H1 (cell line): ENCODE data around the gene CAMKK2. TPM values are rescaled to one million over a fixed set of nuclear protein-coding genes. Genes with fewer than 3 reads are reported as not detected.

ENCODE experiments used
- CTCF ChIA-PET: fragments of 300-600 bp; sonication (Branson Sonifier 250); formaldehyde crosslinking; loops from one replicate; lab custom pipeline; 2021; ENCODE audit not compliant: partially characterized antibody; lab: Charles Lee
- POLR2A ChIA-PET: fragments of 300-600 bp; sonication (Branson Sonifier 250); formaldehyde crosslinking; loops from one replicate; lab custom pipeline; 2021; ENCODE audit warnings: inconsistent platforms; ENCODE audit not compliant: partially characterized antibody; lab: Charles Lee
- DNase-seq, 2 experiments: peaks; one replicate each; pipeline versions ENCODE4 v3.0.0 to v3.0.0-alpha.2; 2010 to 2022; ENCODE audit warnings: low spot score in 2 of 2, low read depth in 1 of 2, mixed read lengths in 1 of 2
- FAIRE-seq: peaks from 2 replicates; lab custom pipeline; 2011; peaks lifted over from hg19 to GRCh38; lab: Jason Lieb, UNC
- H2AFZ ChIP-seq: 2 replicates; pipeline ENCODE4 v1.8.1; 2012; ENCODE audit warnings: low read length, inconsistent platforms
- H2AK5ac ChIP-seq: 2 replicates; pipeline ENCODE4 v1.6.1; 2013; ENCODE audit warnings: low read depth, low read length
- H2BK120ac ChIP-seq: replicated peaks from 2 replicates; pipeline ENCODE3; 2013; ENCODE audit warnings: low read depth, low read length, inconsistent platforms
- H2BK12ac ChIP-seq: 2 replicates; pipeline ENCODE4 v1.6.1; 2013; ENCODE audit warnings: low read depth, low read length
- H2BK15ac ChIP-seq: 2 replicates; pipeline ENCODE4 v1.6.1; 2013; ENCODE audit warnings: low read length
- H2BK20ac ChIP-seq: 2 replicates; pipeline ENCODE4 v1.6.1; 2013; ENCODE audit warnings: low read length
- H2BK5ac ChIP-seq: 2 replicates; pipeline ENCODE4 v1.6.1; 2013; ENCODE audit warnings: low read depth, low read length
- H3K14ac ChIP-seq: 2 replicates; pipeline ENCODE4 v1.6.1; 2013; ENCODE audit warnings: inconsistent platforms; ENCODE audit not compliant: insufficient read length
- H3K18ac ChIP-seq: 2 replicates; pipeline ENCODE4 v1.6.1; 2013; ENCODE audit warnings: low read length; ENCODE audit errors: extremely low read depth
- H3K23ac ChIP-seq: 2 replicates; pipeline ENCODE4 v1.6.1; 2013; ENCODE audit warnings: inconsistent platforms; ENCODE audit not compliant: insufficient read length
- H3K23me2 ChIP-seq: 2 replicates; pipeline ENCODE4 v1.6.1; 2013; ENCODE audit warnings: low read depth, low read length
- H3K27ac ChIP-seq: 2 replicates; pipeline ENCODE4 v1.6.1; 2011; ENCODE audit warnings: low read depth, low read length, inconsistent platforms
- H3K27me3 ChIP-seq, 4 experiments: replicated peaks in 1 of 4; 1 replicate in 1 of 4; 2 replicates in 3 of 4; pipeline versions ENCODE4 v1.6.1 to v1.8.1; 2011 to 2013; ENCODE audit warnings: low read length in 3 of 4, mild to moderate bottlenecking in 3 of 4, inconsistent platforms in 2 of 4, mixed read lengths in 2 of 4, moderate library complexity in 1 of 4; ENCODE audit not compliant: control insufficient read depth in 3 of 4, insufficient read depth in 3 of 4; ENCODE audit errors: extremely low read depth in 1 of 4
- H3K36me3 ChIP-seq, 4 experiments: 2 replicates each; pipeline versions ENCODE4 v1.6.1 to v1.8.1; 2011 to 2013; ENCODE audit warnings: mild to moderate bottlenecking in 4 of 4, low read length in 3 of 4, moderate library complexity in 2 of 4, control low read depth in 1 of 4, inconsistent platforms in 1 of 4; ENCODE audit not compliant: insufficient read depth in 4 of 4, control insufficient read depth in 2 of 4
- H3K4ac ChIP-seq: replicated peaks from 2 replicates; pipeline ENCODE3; 2013; ENCODE audit warnings: low read length, low read depth, mixed read lengths, inconsistent platforms; ENCODE audit not compliant: insufficient read length
- H3K4me1 ChIP-seq, 4 experiments: replicated peaks in 1 of 4; 1 replicate in 1 of 4; 2 replicates in 3 of 4; pipeline versions ENCODE4 v1.6.1 to v1.8.1; 2011 to 2013; ENCODE audit warnings: low read length in 3 of 4, inconsistent platforms in 2 of 4, mixed read lengths in 1 of 4; ENCODE audit not compliant: insufficient read depth in 4 of 4, control insufficient read depth in 3 of 4
- H3K4me2 ChIP-seq, 2 experiments: 2 replicates each; pipeline versions ENCODE4 v1.6.1 to v1.8.1; 2011 to 2013; ENCODE audit warnings: low read depth in 2 of 2, low read length in 2 of 2, control low read depth in 1 of 2, inconsistent platforms in 1 of 2, mild to moderate bottlenecking in 1 of 2; ENCODE audit not compliant: insufficient read depth in 1 of 2
- H3K4me3 ChIP-seq, 4 experiments: fragments of 200-600, 300-600 bp in 1 of 4; sonication (generic), shearing (Covaris generic), sonication (Bioruptor Twin) in 1 of 4; 2 replicates each; pipeline versions ENCODE4 v1.5.1 to v1.8.1; 2011 to 2016; ENCODE audit warnings: low read length in 4 of 4, low read depth in 3 of 4, control low read depth in 2 of 4, inconsistent platforms in 2 of 4, mild to moderate bottlenecking in 2 of 4, mixed read lengths in 1 of 4, moderate library complexity in 1 of 4; ENCODE audit not compliant: insufficient read depth in 2 of 4; ENCODE audit errors: extremely low read depth in 1 of 4
- H3K56ac ChIP-seq: replicated peaks from 2 replicates; pipeline ENCODE3; 2013; ENCODE audit warnings: low read depth, mild to moderate bottlenecking, mixed read lengths, low read length, inconsistent platforms; ENCODE audit not compliant: insufficient read length
- H3K79me1 ChIP-seq: 2 replicates; pipeline ENCODE4 v1.6.1; 2013; ENCODE audit warnings: low read depth, low read length, control low read depth
- H3K79me2 ChIP-seq, 2 experiments: 2 replicates each; pipeline versions ENCODE4 v1.6.1 to v1.8.1; 2012 to 2013; ENCODE audit warnings: low read length in 2 of 2, mild to moderate bottlenecking in 2 of 2, inconsistent platforms in 1 of 2; ENCODE audit not compliant: insufficient read depth in 2 of 2, control insufficient read depth in 1 of 2
- H3K9ac ChIP-seq, 4 experiments: replicated peaks in 1 of 4; 1 replicate in 1 of 4; 2 replicates in 3 of 4; pipeline versions ENCODE4 v1.6.1 to v1.8.1; 2011 to 2013; ENCODE audit warnings: low read depth in 3 of 4, low read length in 3 of 4, control low read depth in 2 of 4, mild to moderate bottlenecking in 2 of 4, moderate library complexity in 2 of 4, inconsistent platforms in 1 of 4; ENCODE audit errors: extremely low read depth in 1 of 4
- H3K9me3 ChIP-seq, 2 experiments: 2 replicates each; pipeline versions ENCODE4 v1.6.1 to v1.8.1; 2012 to 2013; ENCODE audit warnings: mild to moderate bottlenecking in 2 of 2, moderate library complexity in 2 of 2, control low read depth in 1 of 2, inconsistent platforms in 1 of 2, low read depth in 1 of 2, low read length in 1 of 2, mixed read lengths in 1 of 2; ENCODE audit not compliant: insufficient read depth in 2 of 2
- H4K20me1 ChIP-seq, 2 experiments: replicated peaks in 1 of 2; 2 replicates each; pipeline versions ENCODE3 to v1.8.1; 2011 to 2013; ENCODE audit warnings: inconsistent platforms in 2 of 2, low read length in 2 of 2, mild to moderate bottlenecking in 1 of 2; ENCODE audit not compliant: insufficient read depth in 2 of 2, control insufficient read depth in 1 of 2
- H4K5ac ChIP-seq: 2 replicates; pipeline ENCODE4 v1.6.1; 2013; ENCODE audit warnings: low read length, low read depth, mixed read lengths, inconsistent platforms; ENCODE audit not compliant: insufficient read length
- H4K8ac ChIP-seq: 2 replicates; pipeline ENCODE4 v1.8.0; 2013; ENCODE audit warnings: mild to moderate bottlenecking, moderate library complexity, low read length, inconsistent platforms; ENCODE audit not compliant: insufficient read depth; ENCODE audit errors: extremely low read depth
- H4K91ac ChIP-seq: replicated peaks from 2 replicates; pipeline ENCODE3; 2013; ENCODE audit warnings: low read length, mixed read lengths, inconsistent platforms; ENCODE audit not compliant: insufficient read length
- EZH2 ChIP-seq: fragments of 200-600 bp; sonication (generic); IDR thresholded peaks from 2 replicates; pipeline ENCODE4 v1.7.1; 2012; ENCODE audit warnings: low read depth, mild to moderate bottlenecking, moderate library complexity, low read length, inconsistent platforms; ENCODE audit not compliant: severe bottlenecking
- GABPA ChIP-seq: IDR thresholded peaks from 2 replicates; pipeline ENCODE4 v1.6.1; 2011; ENCODE audit warnings: mild to moderate bottlenecking, low read length, moderate library complexity, borderline replicate concordance; ENCODE audit not compliant: insufficient read depth
- KDM5A ChIP-seq: fragments of 200-600 bp; IDR thresholded peaks from 2 replicates; pipeline ENCODE4 v1.7.1; 2012; ENCODE audit warnings: mild to moderate bottlenecking, low read length, inconsistent platforms, mixed read lengths
- PHF8 ChIP-seq: fragments of 200-600 bp; sonication (generic); conservative IDR thresholded peaks from 2 replicates; pipeline ENCODE4 v1.7.1; 2012; ENCODE audit warnings: low read depth, mild to moderate bottlenecking, inconsistent platforms, low read length, moderate library complexity
- POLR2AphosphoS5 ChIP-seq: IDR thresholded peaks from 2 replicates; pipeline ENCODE4 v1.6.1; 2011; ENCODE audit warnings: low read depth, low read length
- RBBP5 ChIP-seq: IDR thresholded peaks from 2 replicates; pipeline ENCODE4 v1.7.1; 2012; ENCODE audit warnings: low read depth, mild to moderate bottlenecking, inconsistent platforms, low read length, moderate library complexity, borderline replicate concordance
- SP1 ChIP-seq: IDR thresholded peaks from 2 replicates; pipeline ENCODE4 v1.6.1; 2011; ENCODE audit warnings: low read depth, low read length
- TAF7 ChIP-seq: optimal IDR thresholded peaks from 2 replicates; pipeline ENCODE3; 2011; ENCODE audit warnings: low read depth, mild to moderate bottlenecking, inconsistent platforms, low read length, moderate library complexity, borderline replicate concordance
- WGBS, 2 experiments: shearing (Covaris generic) in 1 of 2; methylation state at CpG; one replicate each; pipeline versions ENCODE4 v1.1.6 to v1.1.7; 2013 to 2015; ENCODE audit warnings: low lambda C conversion rate in 2 of 2, mixed read lengths in 2 of 2, inconsistent platforms in 1 of 2, low coverage in 1 of 2, missing lambda C conversion rate in 1 of 2; ENCODE audit not compliant: insufficient replicate concordance in 2 of 2, insufficient coverage in 1 of 2, insufficient read length in 1 of 2; ENCODE audit errors: extremely low coverage in 1 of 2, missing lambda C conversion rate in 1 of 2; 5-methylcytosine and 5-hydroxymethylcytosine counted together
- polyA plus RNA-seq, 7 experiments: library from polyadenylated mRNA; depleted of rRNA in 3 of 7; stranded (reverse) in 5 of 7; unstranded in 2 of 7; fragments of >200 nt in 5 of 7; fragments of 200-250 nt in 2 of 7; gene quantifications; 1 replicate in 5 of 7; 2 replicates in 1 of 7; 4 replicates in 1 of 7; pipeline versions ENCODE4 v1.2.1 to v1.2.3, GENCODE V29; 2011 to 2013; ENCODE audit warnings: missing spikeins in 2 of 7, mixed read lengths in 2 of 7
- total RNA-seq: library from RNA; stranded (reverse); fragmentation: NEBNext Ultra II Directional; extraction: Animal tissue kit (Norgen Biotek cat#: 25700); gene quantifications from 2 replicates; pipeline ENCODE4 v1.2.1, GENCODE V29; 2021
- TF ChIP-seq, protein P1 (sequence below): IDR thresholded peaks from 2 replicates; pipeline ENCODE4 v1.6.1; 2012; ENCODE audit warnings: low read length, inconsistent platforms

The CAMKK2 gene
- total and polyA plus RNA-seq, 2 of the 8 experiments (the other 6 are each of a cell fraction or from before 2014, with no cell fraction given): 29.6 to 30.6 TPM

DNA sequence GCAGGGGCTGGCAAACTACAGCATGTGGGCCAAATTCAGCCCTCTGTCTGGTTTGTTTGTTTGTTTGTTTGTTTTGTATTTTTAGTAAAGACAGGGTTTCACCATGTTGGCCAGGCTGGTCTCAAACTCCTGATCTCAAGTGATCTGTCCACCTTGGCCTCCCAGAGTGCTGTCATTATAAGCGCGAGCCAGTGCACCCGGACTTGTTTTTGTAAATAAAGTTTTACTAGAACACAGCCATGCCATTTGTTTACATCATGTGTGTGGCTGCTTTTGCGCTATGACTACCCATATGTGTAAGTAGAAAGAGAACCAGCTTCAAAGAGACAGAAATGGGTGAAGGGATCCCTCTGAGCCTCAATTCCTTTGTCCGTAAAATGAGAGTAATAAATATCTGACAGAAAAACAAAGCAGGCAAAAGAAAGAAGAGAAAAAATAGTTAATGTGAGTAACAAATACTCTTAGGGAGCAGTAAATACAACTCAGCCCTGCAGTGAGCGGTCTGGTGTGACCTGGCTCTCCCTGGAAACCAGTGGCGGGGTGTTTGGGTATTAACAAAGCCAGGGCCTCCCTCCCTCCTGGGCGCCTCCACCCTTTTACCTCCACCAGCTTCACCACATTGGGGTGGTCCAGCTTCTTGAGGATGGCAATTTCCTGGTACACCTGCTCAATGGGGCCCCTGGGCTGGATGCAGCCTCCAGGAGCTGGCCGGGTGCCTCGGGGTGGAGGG is 33.1 kb downstream of the CAMKK2 start:
- Histone ChIP-seq H4K91ac (no peak overlapping the region), H3K9ac (no peak overlapping the region), H3K9me3 (no peaks in the 10 kb centered on the region), H2AK5ac (no peak overlapping the region), H3K79me1 (no peaks in the 10 kb centered on the region), H3K79me2 (no peaks in the 10 kb centered on the region), H2AFZ (no peak overlapping the region), H4K20me1 (no peaks in the 10 kb centered on the region), H3K27ac (no peak overlapping the region), H3K4me2 (no peak overlapping the region), H3K27me3 (no peaks in the 10 kb centered on the region), H3K4ac (no peak overlapping the region), H3K18ac (no peak overlapping the region), H2BK15ac (no peak overlapping the region), H2BK5ac (no peak overlapping the region), H3K4me1 (no peaks in the 10 kb centered on the region), H2BK12ac (no peak overlapping the region), H3K23me2 (no peaks in the 10 kb centered on the region), H3K4me3 (no peak overlapping the region), H3K14ac (no peak overlapping the region), H2BK120ac (no peak overlapping the region), H4K8ac (no peak overlapping the region), H3K36me3 (peaks cover 3 to 15% (median 7%) of the 10 kb centered on the region in 4 experiments; a peak in 5 of 8 replicates), H2BK20ac (no peak overlapping the region), H3K23ac (no peak overlapping the region), H4K5ac (no peak overlapping the region), H3K56ac (no peak overlapping the region)
- POLR2A ChIA-PET: no interaction called here
- TF ChIP-seq RBBP5 (no peak), PHF8 (no peak), EZH2 (no peak), SP1 (no peak), POLR2AphosphoS5 (no peak), GABPA (no peak), KDM5A (no peak), TAF7 (no peak)
- TF ChIP-seq, protein P1, sequence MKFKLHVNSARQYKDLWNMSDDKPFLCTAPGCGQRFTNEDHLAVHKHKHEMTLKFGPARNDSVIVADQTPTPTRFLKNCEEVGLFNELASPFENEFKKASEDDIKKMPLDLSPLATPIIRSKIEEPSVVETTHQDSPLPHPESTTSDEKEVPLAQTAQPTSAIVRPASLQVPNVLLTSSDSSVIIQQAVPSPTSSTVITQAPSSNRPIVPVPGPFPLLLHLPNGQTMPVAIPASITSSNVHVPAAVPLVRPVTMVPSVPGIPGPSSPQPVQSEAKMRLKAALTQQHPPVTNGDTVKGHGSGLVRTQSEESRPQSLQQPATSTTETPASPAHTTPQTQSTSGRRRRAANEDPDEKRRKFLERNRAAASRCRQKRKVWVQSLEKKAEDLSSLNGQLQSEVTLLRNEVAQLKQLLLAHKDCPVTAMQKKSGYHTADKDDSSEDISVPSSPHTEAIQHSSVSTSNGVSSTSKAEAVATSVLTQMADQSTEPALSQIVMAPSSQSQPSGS: no peak
- CTCF ChIA-PET: interaction anchor here (0.9 kb wide), 1 partner anchor 30 kb away, joined by 5 read pairs; no protein-coding TSS in a partner anchor
- FAIRE-seq (no peak), DNase-seq (no peak)
- 94% methylated on average over 10 of the region's 10 CpGs; no CpG with 5 or more reads in 1 of the 2 experiments for WGBS, 2 experiments
